Muscle layer of duodenum (tissue), 2 donors: ENCODE data around the gene SMURF1.
A peak's percentile ranks its signal among the peaks of the same experiment; 100 is the strongest.
"Not testable (repeated sequence)": the region's sequence is repeated elsewhere in the genome, so short reads cannot be mapped to it uniquely, and the experiment has no call there.

Experiments used
- H3K27ac ChIP-seq: one replicate; pipeline ENCODE4 v1.7.0; 2013; ENCODE audit warnings: mild to moderate bottlenecking, low read length
- H3K27me3 ChIP-seq: one replicate; pipeline ENCODE4 v1.7.0; 2013; ENCODE audit warnings: low read depth, mild to moderate bottlenecking, control low read depth, low read length
- H3K36me3 ChIP-seq, 2 donors: one replicate each; pipeline ENCODE4 v1.7.0; 2013; ENCODE audit warnings: low read length in 2 of 2, control low read depth in 1 of 2, mild to moderate bottlenecking in 1 of 2; ENCODE audit not compliant: insufficient read depth in 2 of 2, control insufficient read depth in 1 of 2
- H3K4me1 ChIP-seq, 2 donors: one replicate each; pipeline ENCODE4 v1.7.0; 2013; ENCODE audit warnings: low read length in 2 of 2, mild to moderate bottlenecking in 2 of 2, control low read depth in 1 of 2, moderate library complexity in 1 of 2; ENCODE audit not compliant: insufficient read depth in 2 of 2, control insufficient read depth in 1 of 2
- H3K4me3 ChIP-seq, 2 donors: one replicate each; pipeline ENCODE4 v1.7.0; 2013; ENCODE audit warnings: low read length in 2 of 2, low read depth in 1 of 2, mild to moderate bottlenecking in 1 of 2
- H3K9me3 ChIP-seq, 2 donors: one replicate each; pipeline ENCODE4 v1.7.0; 2013; ENCODE audit warnings: low read length in 2 of 2, control low read depth in 1 of 2, mild to moderate bottlenecking in 1 of 2; ENCODE audit not compliant: control insufficient read depth in 1 of 2
- donor health status: healthy.

The SMURF1 gene

DNA sequence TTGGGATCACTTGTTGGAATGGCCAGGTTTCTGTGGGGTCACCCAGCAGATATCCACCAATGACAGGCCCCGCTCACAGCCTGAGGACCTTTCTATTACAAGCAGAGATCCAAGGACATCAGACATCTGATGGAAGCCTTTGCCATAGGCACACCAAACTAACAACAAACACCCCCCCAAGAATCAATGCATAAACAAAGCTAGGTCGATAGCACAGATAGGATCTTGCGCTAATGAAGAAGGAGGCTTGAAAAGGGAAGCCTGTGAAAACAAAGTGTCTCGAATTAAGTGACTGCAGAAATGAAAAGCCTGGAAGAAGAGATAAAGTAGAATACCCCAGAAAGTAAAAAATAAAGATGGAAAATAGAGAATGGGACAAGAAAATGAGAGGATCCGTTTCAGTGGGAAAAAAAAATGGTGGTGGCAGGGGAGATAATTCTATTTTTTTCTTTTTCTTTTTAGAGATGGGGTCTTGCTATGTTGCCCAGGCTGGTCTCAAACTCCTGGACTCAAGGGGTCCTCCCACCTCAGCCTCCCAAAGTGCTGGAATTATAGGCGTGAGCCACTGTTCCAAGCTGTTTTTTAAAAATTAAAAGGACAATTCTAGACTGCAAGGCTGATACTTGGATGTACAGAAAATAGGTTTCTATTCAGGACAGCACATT lies 26.3 kb upstream of the SMURF1 start:
- H3K4me1 ChIP-seq = no peaks in the 10 kb centered on the region
- H3K27me3 ChIP-seq = no peaks in the 10 kb centered on the region
- no peak overlapping the region for H3K4me3 ChIP-seq
- no peaks in the 10 kb centered on the region for H3K9me3 ChIP-seq
- no peak overlapping the region for H3K27ac ChIP-seq
- H3K36me3 ChIP-seq = no peaks in the 10 kb centered on the region

DNA sequence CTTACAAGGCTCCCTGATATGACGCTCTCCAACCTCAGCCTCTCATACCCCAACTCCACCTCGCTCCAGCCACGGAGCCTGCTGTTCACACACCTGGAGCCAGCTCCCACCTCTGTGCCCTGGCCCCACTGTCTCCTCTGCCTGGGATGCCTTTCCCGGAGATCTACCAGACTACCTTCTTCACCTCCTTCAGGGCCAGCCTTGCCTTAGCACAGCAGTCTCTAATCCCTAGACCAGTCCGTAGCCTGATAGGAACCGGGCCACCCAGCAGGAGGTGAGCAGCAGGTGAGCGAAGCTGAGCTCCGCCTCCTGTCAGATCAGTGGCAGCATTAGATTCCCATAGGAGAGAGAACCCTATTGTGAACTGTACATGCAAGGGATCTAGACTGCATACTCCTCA lies 23.2 kb upstream of the SMURF1 start:
- no peaks in the 10 kb centered on the region for H3K9me3 ChIP-seq
- no peak overlapping the region for H3K4me3 ChIP-seq
- no peaks in the 10 kb centered on the region for H3K36me3 ChIP-seq
- H3K27ac ChIP-seq = no peak overlapping the region
- H3K4me1 ChIP-seq = no peaks in the 10 kb centered on the region
- H3K27me3 ChIP-seq = no peaks in the 10 kb centered on the region

DNA sequence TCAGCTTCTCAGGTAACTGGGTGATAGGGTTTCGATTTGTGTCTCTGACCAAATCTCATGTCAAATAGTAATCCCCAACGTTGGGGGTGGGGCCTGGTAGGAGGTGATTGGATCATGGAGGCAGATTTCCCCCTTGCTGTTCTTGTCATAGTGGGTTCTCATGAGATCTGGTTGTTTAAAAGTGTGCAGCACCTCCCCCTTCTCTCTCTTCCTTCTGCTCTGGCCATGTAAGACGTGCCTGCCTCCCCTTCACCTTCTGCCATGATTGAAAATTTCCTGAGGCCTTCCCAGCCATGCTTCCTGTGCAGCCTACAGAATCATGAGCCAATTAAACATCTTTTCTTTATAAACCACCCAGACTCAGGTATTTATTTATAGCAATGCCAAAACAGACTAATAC lies 21.9 kb upstream of the SMURF1 start:
- no peak overlapping the region for H3K4me3 ChIP-seq
- no peaks in the 10 kb centered on the region for H3K27me3 ChIP-seq
- no peak overlapping the region for H3K27ac ChIP-seq
- no peaks in the 10 kb centered on the region for H3K36me3 ChIP-seq
- H3K4me1 ChIP-seq = no peaks in the 10 kb centered on the region
- H3K9me3 ChIP-seq = no peaks in the 10 kb centered on the region

DNA sequence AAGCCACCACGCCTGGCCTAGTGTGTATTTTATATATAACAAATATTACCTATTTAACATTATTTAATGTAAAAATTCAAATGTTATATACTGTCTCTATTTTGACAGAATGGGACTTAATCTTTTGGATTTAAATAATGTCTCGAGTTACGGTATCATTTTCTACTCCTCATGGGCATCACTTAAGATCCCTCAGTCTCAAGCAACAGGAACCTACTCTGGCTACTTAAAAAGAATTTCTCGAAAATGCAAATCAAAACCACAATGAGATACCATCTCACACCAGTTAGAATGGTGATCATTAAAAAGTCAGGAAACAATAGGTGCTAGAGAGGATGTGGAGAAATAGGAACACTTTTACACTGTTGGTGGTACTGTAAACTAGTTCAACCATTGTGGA lies 19.8 kb upstream of the SMURF1 start:
- H3K36me3 ChIP-seq, H3K27ac ChIP-seq, H3K9me3 ChIP-seq, H3K4me1 ChIP-seq, H3K4me3 ChIP-seq, H3K27me3 ChIP-seq: not testable (repeated sequence)

DNA sequence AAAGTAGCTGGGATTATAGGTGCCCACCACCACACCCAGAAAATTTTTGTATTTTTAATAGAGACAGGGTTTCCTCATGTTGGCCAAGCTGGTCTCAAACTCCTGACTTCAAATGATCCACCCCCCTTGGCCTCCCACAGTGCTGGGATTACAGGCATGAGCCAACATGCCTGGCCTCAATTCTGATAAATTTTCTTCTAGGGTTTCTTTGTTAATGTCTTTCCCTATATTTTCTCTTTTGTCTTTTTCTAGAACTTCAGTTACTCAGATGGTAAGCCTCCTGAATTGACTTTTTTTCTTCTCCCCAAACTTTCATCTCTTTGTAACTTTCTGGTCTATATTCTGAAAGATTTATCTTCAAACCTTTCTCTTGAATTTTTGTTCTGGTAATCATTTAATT lies 12.7 kb upstream of the SMURF1 start:
- no peaks in the 10 kb centered on the region for H3K27me3 ChIP-seq
- no peak overlapping the region for H3K27ac ChIP-seq
- no peaks in the 10 kb centered on the region for H3K9me3 ChIP-seq
- H3K36me3 ChIP-seq = no peaks in the 10 kb centered on the region
- H3K4me1 ChIP-seq = no peaks in the 10 kb centered on the region
- H3K4me3 ChIP-seq = no peak overlapping the region

DNA sequence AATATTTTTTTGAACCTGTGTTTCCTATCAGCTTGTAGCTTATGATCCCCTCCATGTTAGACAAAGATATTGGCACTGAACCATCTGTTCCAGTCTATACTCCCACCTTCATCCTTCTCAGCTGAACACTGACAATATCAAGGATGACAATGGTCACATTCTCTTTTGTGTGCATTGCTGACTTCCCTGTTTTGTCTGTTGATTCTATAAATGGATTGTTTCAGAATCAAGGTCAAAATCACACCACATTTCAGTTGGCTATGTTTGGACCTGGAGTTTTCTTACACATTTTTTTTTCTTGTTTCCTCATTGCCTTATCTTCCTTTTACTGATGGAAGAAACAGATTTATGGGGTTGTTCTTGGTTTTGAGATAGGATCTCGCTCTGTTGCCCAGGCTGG lies 11.3 kb upstream of the SMURF1 start:
- no peaks in the 10 kb centered on the region for H3K4me1 ChIP-seq
- no peak overlapping the region for H3K4me3 ChIP-seq
- H3K36me3 ChIP-seq = no peaks in the 10 kb centered on the region
- H3K9me3 ChIP-seq = no peaks in the 10 kb centered on the region
- no peaks in the 10 kb centered on the region for H3K27me3 ChIP-seq
- H3K27ac ChIP-seq = no peak overlapping the region

DNA sequence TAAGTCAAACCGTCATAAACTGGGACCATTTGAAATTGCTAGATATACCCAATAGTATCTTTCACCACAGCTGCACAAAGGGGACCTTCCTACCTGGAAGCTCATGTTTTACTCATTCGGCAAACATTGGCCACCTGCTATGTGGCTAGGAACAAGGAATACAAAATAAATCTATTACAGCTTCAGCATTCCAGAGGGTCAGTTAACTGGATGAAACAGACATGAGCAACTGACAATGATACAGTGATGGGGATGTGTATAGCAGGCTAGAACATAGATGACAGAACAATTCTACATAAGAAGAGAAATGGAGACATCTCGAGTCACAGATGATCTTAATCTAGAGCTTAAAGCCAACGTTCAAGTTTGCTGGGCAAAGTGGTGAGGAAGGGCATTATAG lies 3.1 kb upstream of the SMURF1 start:
- Histone ChIP-seq H3K4me1 (peaks cover 0 to 6% of the 10 kb centered on the region in 2 donors), H3K27me3 (no peaks in the 10 kb centered on the region), H3K27ac (no peak overlapping the region), H3K36me3 (peaks cover 0 to 6% of the 10 kb centered on the region in 2 donors), H3K4me3 (no peak overlapping the region), H3K9me3 (no peaks in the 10 kb centered on the region)

DNA sequence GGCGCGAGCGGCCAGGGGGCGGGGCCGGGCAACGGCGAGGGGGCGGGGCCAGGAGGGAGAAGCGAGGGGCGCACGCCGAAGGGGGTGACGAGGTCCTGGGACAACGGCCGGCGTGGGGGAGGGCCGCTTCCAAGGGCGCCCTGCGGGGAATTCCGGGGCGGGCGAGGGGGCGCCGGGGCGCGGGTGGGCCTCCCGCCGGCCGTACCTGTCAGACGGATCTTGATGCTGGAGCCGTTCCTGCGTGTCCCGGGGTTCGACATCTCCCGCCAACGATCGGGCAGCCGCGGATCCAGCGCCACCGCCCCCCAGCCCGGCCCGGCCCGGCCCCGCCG lies 421 bp downstream of the SMURF1 start:
- H3K36me3 ChIP-seq = peaks cover 0 to 10% of the 10 kb centered on the region in 2 donors
- no peaks in the 10 kb centered on the region for H3K9me3 ChIP-seq
- H3K4me3 ChIP-seq = peak overlapping the region in 1 of 2 donors; percentile 84
- no peaks in the 10 kb centered on the region for H3K27me3 ChIP-seq
- H3K27ac ChIP-seq = no peak overlapping the region
- peaks cover 0 to 19% of the 10 kb centered on the region in 2 donors for H3K4me1 ChIP-seq

DNA sequence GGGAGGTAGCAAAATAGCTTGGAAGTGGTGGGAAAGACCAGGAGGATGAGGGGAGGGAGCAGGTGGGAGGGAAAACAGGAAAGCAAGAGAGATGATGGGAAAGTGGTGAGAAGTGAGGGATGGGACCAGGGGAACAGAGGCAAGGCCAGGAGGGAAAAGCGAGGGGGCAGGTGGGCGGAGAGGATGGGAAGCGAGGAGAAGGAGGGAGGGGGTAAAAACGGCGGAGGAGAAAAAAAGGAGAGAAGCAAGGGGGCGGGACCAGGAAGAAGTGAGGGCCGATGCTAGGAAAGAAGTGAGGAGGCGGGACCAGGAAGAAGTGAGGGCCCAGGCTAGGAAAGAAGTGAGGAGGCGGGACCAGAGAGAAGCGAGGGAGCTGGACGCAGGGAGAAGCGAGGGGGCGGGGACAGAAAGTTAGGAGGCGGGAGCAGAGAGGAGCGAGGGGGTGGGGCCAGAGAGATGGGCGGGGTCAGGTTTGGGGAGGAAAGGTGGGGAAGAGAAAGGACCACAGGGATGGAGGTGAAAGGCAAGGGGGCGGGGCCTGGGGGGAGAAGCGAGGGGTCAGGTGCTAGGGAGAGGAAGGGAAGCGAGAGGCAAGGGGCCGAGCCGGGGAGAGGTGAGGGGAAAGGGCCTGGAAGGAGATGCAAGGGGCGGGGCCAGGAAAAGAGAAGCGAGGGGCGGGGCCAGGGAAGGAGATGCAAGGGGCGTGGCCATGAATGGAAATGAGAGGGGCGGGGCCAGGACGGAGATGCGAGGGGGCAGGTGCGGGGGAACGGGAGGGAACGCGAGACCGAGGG lies 984 bp downstream of the SMURF1 start:
- no peaks in the 10 kb centered on the region for H3K27me3 ChIP-seq
- no peaks in the 10 kb centered on the region for H3K9me3 ChIP-seq
- peaks cover 0 to 19% of the 10 kb centered on the region in 2 donors for H3K4me1 ChIP-seq
- peaks cover 0 to 10% of the 10 kb centered on the region in 2 donors for H3K36me3 ChIP-seq
- peak overlapping the region; percentile 56 to 84 for H3K4me3 ChIP-seq
- peak overlapping the region; percentile 89 for H3K27ac ChIP-seq

DNA sequence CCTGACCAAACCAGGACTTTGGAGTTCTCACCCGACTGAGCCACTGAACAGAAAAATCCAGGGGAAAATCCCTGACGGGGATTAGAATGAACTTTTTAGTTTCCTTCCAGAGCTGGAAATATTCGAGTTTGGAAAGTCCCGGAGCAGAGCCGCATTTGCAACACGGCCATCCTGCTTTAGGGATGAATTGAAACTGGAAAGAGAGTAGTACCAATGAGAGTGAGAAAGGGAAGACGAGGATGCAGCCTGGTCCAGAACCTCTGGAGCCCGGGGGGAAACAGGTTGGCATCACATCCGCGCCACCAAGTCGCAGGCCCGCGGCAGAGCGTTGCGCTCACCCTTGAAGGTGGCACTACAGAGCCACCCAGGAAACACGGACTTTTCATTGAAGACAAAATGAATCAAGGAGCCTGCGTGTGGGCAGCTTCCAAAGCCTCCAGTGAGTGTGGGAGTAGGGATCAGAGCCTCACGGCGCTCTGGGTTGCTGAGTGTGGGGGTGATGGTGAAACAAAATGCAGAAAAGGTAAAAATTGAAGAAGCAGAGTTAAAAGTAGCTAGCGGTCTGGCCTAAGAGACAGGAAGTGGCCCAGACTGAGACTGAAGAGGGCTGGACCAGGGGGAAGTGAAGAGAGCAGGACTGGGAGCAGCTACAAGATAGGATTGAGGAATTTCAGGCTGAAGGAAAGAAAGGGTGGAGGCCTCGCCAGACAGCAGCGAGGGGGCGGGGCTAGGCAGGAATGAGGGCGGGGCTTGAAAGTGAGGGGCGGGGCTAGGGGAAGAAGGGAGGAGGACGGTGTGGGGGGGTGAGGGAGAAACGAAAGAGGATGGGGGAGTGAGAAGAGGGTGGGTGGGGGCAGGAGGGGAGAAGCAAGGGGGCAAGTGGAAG lies 1.8 kb downstream of the SMURF1 start:
- Histone ChIP-seq H3K4me3 (peak overlapping the region; percentile 59 to 84), H3K4me1 (peaks cover 0 to 24% of the 10 kb centered on the region in 2 donors), H3K36me3 (peaks cover 0 to 10% of the 10 kb centered on the region in 2 donors), H3K27me3 (no peaks in the 10 kb centered on the region), H3K9me3 (no peaks in the 10 kb centered on the region), H3K27ac (peak overlapping the region; percentile 89)

DNA sequence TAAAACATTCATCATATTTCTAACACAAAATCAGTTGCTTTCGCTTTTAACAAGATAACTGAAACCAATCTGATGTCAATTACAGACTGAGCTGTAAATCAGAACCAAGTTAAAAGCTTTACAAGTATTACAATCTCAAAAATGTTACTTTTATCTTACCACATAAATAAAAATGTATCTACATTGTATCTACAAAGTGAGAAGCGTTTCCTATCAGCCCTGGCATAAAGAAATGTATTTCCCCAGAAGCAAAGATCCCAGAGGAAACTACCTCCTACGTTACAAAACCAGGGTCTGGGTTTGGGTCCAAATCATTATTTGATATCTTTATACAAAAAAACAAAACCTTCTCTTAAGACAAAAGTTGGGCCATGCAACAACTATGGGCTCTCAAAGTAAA lies 2.6 kb downstream of the SMURF1 start:
- H3K4me3 ChIP-seq = peak overlapping the region; percentile 59 to 84
- H3K36me3 ChIP-seq = peaks cover 0 to 10% of the 10 kb centered on the region in 2 donors
- peak overlapping the region; percentile 89 for H3K27ac ChIP-seq
- peaks cover 0 to 32% of the 10 kb centered on the region in 2 donors for H3K4me1 ChIP-seq
- no peaks in the 10 kb centered on the region for H3K27me3 ChIP-seq
- H3K9me3 ChIP-seq = no peaks in the 10 kb centered on the region
